HG03521 (cell line): ENCODE data around the gene BNC2.
"Not testable (repeated sequence)": the region's sequence is repeated elsewhere in the genome, so short reads cannot be mapped to it uniquely, and the experiment has no call there.

Source experiments
- ATAC-seq: cut with Tn5 transposase; IDR thresholded peaks from one replicate; pipeline ENCODE4 v1.9.1; 2021; ENCODE audit warnings: mild to moderate bottlenecking, moderate library complexity; ENCODE audit not compliant: unreplicated experiment

The BNC2 gene

GRCh38 chr9:16870596-16871335 lies at the start of gene BNC2:
TSS of gene BNC2 (minus strand) at chr9:16870670. CDS start at chr9:16870648, 22 bp downstream.
- no peak for ATAC-seq

- no peak for ATAC-seq
Measured at GRCh38 chr9:16918920-16919319, 48.5 kb upstream of the BNC2 start.

GRCh38 chr9:16915126-16915831 lies 44.8 kb upstream of the BNC2 start:
- ATAC-seq = no peak

- ATAC-seq = no peak
Measured at GRCh38 chr9:16912197-16912596, 41.7 kb upstream of the BNC2 start.

GRCh38 chr9:16908206-16908605 lies 37.7 kb upstream of the BNC2 start:
- not testable (repeated sequence) for ATAC-seq

GRCh38 chr9:16904655-16905054 lies 34.2 kb upstream of the BNC2 start:
- no peak for ATAC-seq

- ATAC-seq = no peak
Measured at GRCh38 chr9:16901590-16901989, 31.1 kb upstream of the BNC2 start.

- no peak for ATAC-seq
Measured at GRCh38 chr9:16899606-16900005, 29.1 kb upstream of the BNC2 start.

GRCh38 chr9:16898464-16898863 lies 28.0 kb upstream of the BNC2 start:
- no peak for ATAC-seq

- no peak for ATAC-seq
Measured at GRCh38 chr9:16888594-16888993, 18.1 kb upstream of the BNC2 start.

- no peak for ATAC-seq
Measured at GRCh38 chr9:16885931-16886330, 15.5 kb upstream of the BNC2 start.

- ATAC-seq = no peak
Measured at GRCh38 chr9:16884952-16885513, 14.6 kb upstream of the BNC2 start.

GRCh38 chr9:16884373-16884772 lies 13.9 kb upstream of the BNC2 start:
- ATAC-seq = no peak

- no peak for ATAC-seq
Measured at GRCh38 chr9:16883586-16883985, 13.1 kb upstream of the BNC2 start.

GRCh38 chr9:16882440-16882839 lies 12.0 kb upstream of the BNC2 start:
- ATAC-seq = not testable (repeated sequence)

GRCh38 chr9:16879416-16879815 lies 8.9 kb upstream of the BNC2 start:
- no peak for ATAC-seq

GRCh38 chr9:16877256-16877655 lies 6.8 kb upstream of the BNC2 start:
- ATAC-seq = no peak

GRCh38 chr9:16873126-16873802 lies 2.8 kb upstream of the BNC2 start:
- ATAC-seq = no peak

- ATAC-seq = no peak
Measured at GRCh38 chr9:16871336-16872151, 1.1 kb upstream of the BNC2 start.

GRCh38 chr9:16869882-16870595 lies 431 bp downstream of the BNC2 start:
- ATAC-seq = no peak
